ENCODE measurements around the gene TIMM13.

TIMM13 gene

GRCh38 chr19:2394054-2394441 is 33.3 kb downstream of the TIMM13 start:
- no peak for TF ChIP-seq GATA2 (IDR thresholded peaks at IDR 0.05; ENCODE audit: low read depth, low read length)
- TF ChIP-seq GATA3 (IDR thresholded peaks at IDR 0.05; ENCODE audit: low read depth, low read length) = no peak

GRCh38 chr19:2392366-2392765 is 35.0 kb downstream of the TIMM13 start:
- TF ChIP-seq GATA2 (IDR thresholded peaks at IDR 0.05; ENCODE audit: low read depth, low read length) (no peak), GATA3 (IDR thresholded peaks at IDR 0.05; ENCODE audit: low read depth, low read length) (no peak)

- TF ChIP-seq GATA2 (IDR thresholded peaks at IDR 0.05; ENCODE audit: low read depth, low read length) (no peak), GATA3 (IDR thresholded peaks at IDR 0.05; ENCODE audit: low read depth, low read length) (no peak)
Measured at GRCh38 chr19:2391118-2391725, 36.2 kb downstream of the TIMM13 start.

- TF ChIP-seq GATA3 (IDR thresholded peaks at IDR 0.05; ENCODE audit: low read depth, low read length) (no peak), GATA2 (IDR thresholded peaks at IDR 0.05; ENCODE audit: low read depth, low read length) (no peak)
Measured at GRCh38 chr19:2389594-2389993, 37.8 kb downstream of the TIMM13 start.

- TF ChIP-seq GATA3 (IDR thresholded peaks at IDR 0.05; ENCODE audit: low read depth, low read length) = no peak
- no peak for TF ChIP-seq GATA2 (IDR thresholded peaks at IDR 0.05; ENCODE audit: low read depth, low read length)
Measured at GRCh38 chr19:2387367-2388288, 39.8 kb downstream of the TIMM13 start.

- TF ChIP-seq GATA2 (IDR thresholded peaks at IDR 0.05; ENCODE audit: low read depth, low read length) (no peak), GATA3 (IDR thresholded peaks at IDR 0.05; ENCODE audit: low read depth, low read length) (no peak)
Measured at GRCh38 chr19:2385053-2385721, 42.2 kb downstream of the TIMM13 start.

GRCh38 chr19:2382530-2383222 is 44.7 kb downstream of the TIMM13 start:
- TF ChIP-seq GATA2 (IDR thresholded peaks at IDR 0.05; ENCODE audit: low read depth, low read length) = no peak
- TF ChIP-seq GATA3 (IDR thresholded peaks at IDR 0.05; ENCODE audit: low read depth, low read length) = no peak

GRCh38 chr19:2381148-2381820 is 46.1 kb downstream of the TIMM13 start:
- TF ChIP-seq GATA3 (IDR thresholded peaks at IDR 0.05; ENCODE audit: low read depth, low read length) = no peak
- TF ChIP-seq GATA2 (IDR thresholded peaks at IDR 0.05; ENCODE audit: low read depth, low read length) = no peak

- TF ChIP-seq GATA2 (IDR thresholded peaks at IDR 0.05; ENCODE audit: low read depth, low read length) = no peak
- TF ChIP-seq GATA3 (IDR thresholded peaks at IDR 0.05; ENCODE audit: low read depth, low read length) = no peak
Measured at GRCh38 chr19:2380567-2380966, 46.8 kb downstream of the TIMM13 start.

GRCh38 chr19:2376784-2377519 is 50.4 kb downstream of the TIMM13 start:
- TF ChIP-seq GATA2 (IDR thresholded peaks at IDR 0.05; ENCODE audit: low read depth, low read length) (no peak), GATA3 (IDR thresholded peaks at IDR 0.05; ENCODE audit: low read depth, low read length) (no peak)

Measured in SH-SY5Y (cell line).